SK-N-SH (cell line): ENCODE results near the gene ARAF.

ENCODE experiments used
- TF ChIP-seq, protein P1 (sequence below): fragments of 200-600 bp; sonication (generic); IDR thresholded peaks from 2 replicates; pipeline ENCODE4 v1.6.1; 2017; ENCODE audit warnings: antibody characterized with exemption, mild to moderate bottlenecking, moderate library complexity
- TF ChIP-seq, protein P2 (sequence below): IDR thresholded peaks from 2 replicates; pipeline ENCODE4 v1.4.0; 2012; ENCODE audit warnings: low read depth, borderline replicate concordance

DNA sequence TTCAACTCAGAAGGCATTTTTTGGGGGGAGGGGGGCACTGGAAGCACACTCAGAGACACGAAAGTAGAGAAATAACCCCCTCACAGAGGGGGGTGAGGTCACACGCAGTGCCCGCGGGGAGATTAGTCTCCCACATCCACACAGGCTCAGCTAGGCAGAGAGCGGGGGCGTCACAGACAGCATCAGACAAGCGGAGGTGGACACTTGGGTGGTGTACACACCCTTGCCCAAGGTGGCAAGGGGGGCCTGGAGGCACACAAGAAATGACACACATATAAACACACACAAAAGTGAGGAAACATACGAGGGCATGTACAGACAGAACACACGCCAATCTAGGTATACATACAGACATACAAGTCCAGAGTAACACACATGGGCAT, 59.3 kb downstream of the ARAF start:
- TF ChIP-seq, protein P1, sequence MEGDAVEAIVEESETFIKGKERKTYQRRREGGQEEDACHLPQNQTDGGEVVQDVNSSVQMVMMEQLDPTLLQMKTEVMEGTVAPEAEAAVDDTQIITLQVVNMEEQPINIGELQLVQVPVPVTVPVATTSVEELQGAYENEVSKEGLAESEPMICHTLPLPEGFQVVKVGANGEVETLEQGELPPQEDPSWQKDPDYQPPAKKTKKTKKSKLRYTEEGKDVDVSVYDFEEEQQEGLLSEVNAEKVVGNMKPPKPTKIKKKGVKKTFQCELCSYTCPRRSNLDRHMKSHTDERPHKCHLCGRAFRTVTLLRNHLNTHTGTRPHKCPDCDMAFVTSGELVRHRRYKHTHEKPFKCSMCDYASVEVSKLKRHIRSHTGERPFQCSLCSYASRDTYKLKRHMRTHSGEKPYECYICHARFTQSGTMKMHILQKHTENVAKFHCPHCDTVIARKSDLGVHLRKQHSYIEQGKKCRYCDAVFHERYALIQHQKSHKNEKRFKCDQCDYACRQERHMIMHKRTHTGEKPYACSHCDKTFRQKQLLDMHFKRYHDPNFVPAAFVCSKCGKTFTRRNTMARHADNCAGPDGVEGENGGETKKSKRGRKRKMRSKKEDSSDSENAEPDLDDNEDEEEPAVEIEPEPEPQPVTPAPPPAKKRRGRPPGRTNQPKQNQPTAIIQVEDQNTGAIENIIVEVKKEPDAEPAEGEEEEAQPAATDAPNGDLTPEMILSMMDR: no peak
- TF ChIP-seq, protein P2, sequence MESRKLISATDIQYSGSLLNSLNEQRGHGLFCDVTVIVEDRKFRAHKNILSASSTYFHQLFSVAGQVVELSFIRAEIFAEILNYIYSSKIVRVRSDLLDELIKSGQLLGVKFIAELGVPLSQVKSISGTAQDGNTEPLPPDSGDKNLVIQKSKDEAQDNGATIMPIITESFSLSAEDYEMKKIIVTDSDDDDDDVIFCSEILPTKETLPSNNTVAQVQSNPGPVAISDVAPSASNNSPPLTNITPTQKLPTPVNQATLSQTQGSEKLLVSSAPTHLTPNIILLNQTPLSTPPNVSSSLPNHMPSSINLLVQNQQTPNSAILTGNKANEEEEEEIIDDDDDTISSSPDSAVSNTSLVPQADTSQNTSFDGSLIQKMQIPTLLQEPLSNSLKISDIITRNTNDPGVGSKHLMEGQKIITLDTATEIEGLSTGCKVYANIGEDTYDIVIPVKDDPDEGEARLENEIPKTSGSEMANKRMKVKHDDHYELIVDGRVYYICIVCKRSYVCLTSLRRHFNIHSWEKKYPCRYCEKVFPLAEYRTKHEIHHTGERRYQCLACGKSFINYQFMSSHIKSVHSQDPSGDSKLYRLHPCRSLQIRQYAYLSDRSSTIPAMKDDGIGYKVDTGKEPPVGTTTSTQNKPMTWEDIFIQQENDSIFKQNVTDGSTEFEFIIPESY: no peak
